Activated CD8-positive, alpha-beta T cell treated with anti-CD3 and anti-CD28 coated beads for 36 hours (primary cell): ENCODE results near the gene ASH1L. TPM values are rescaled to one million over a fixed set of nuclear protein-coding genes. Genes with fewer than 3 reads are reported as not detected.

Experiments used
- ATAC-seq: fragments of 200-7000 bp; cut with Tn5 transposase; one replicate; pipeline ENCODE4 v1.10.0; 2021; ENCODE audit warnings: mild to moderate bottlenecking, moderate library complexity
- CTCF ChIA-PET: fragments of 350-600 bp; sonication (Branson Sonifier 250); formaldehyde crosslinking; loops from one replicate; lab custom pipeline; 2021; ENCODE audit warnings: antibody characterized with exemption; lab: Charles Lee
- POLR2A ChIA-PET: fragments of 350-600 bp; sonication (Branson Sonifier 250); formaldehyde crosslinking; loops from one replicate; lab custom pipeline; 2021; ENCODE audit warnings: antibody characterized with exemption; lab: Charles Lee
- DNase-seq: peaks from one replicate; pipeline ENCODE4 v3.0.0-alpha.2; 2020
- H3K27ac Mint-ChIP-seq: one replicate; pipeline ENCODE4 v1.8.0; 2021; ENCODE audit warnings: mild to moderate bottlenecking, mixed read lengths
- H3K27me3 Mint-ChIP-seq: one replicate; pipeline ENCODE4 v1.8.0; 2021; ENCODE audit warnings: mixed read lengths
- H3K36me3 Mint-ChIP-seq: one replicate; pipeline ENCODE4 v1.8.0; 2021; ENCODE audit warnings: low read depth, mixed read lengths
- H3K4me1 Mint-ChIP-seq: one replicate; pipeline ENCODE4 v1.8.0; 2021; ENCODE audit warnings: low read depth, mixed read lengths
- H3K4me3 Mint-ChIP-seq: one replicate; pipeline ENCODE4 v1.8.0; 2021; ENCODE audit warnings: mild to moderate bottlenecking, moderate library complexity, mixed read lengths
- H3K9me3 Mint-ChIP-seq: one replicate; pipeline ENCODE4 v1.8.0; 2021; ENCODE audit warnings: mixed read lengths
- intact Hi-C: fragments of 100-400 bp; cut with micrococcal nuclease; formaldehyde crosslinking; loops from one replicate; pipeline ENCODE4 v1.10.0; 2022
- total RNA-seq, 2 experiments: library from RNA; stranded (reverse); gene quantifications; one replicate each; pipeline ENCODE4 v1.2.3, GENCODE V29; 2021
- TF ChIP-seq, protein P1 (sequence below): fragments of 200-600 bp; IDR thresholded peaks from one replicate; pipeline ENCODE4 v1.8.0; 2022; ENCODE audit warnings: antibody characterized with exemption, mild to moderate bottlenecking

The ASH1L gene
- total RNA-seq, 2 experiments from 2014 or later = 30.3 to 31.6 TPM

DNA sequence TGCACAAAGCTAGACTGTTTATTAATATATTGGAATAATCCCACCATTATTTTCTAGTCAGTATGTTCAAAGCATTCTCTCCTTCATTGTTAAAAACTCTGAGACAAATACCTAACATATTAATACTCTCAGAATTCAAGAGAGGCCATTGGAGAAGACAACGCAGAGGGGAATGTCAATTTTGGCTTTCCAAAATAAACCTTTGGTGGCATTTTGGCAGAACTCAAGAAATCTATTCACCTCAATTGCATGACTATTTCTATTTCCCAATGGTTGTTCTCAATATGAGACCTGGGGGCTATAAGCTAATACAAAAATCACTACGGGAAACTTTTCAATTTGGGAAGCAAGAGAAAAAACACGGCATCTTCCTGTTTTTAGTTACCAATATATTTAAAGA is 183.4 kb downstream of the ASH1L start:
- intact Hi-C loops = no loop called here
- Mint-ChIP-seq H3K27ac (no peak overlapping the region), H3K9me3 (no peaks in the 10 kb centered on the region), H3K27me3 (no peaks in the 10 kb centered on the region), H3K4me3 (no peak overlapping the region), H3K4me1 (peaks cover 10% of the 10 kb centered on the region), H3K36me3 (peaks cover 28% of the 10 kb centered on the region)
- TF ChIP-seq, protein P1, sequence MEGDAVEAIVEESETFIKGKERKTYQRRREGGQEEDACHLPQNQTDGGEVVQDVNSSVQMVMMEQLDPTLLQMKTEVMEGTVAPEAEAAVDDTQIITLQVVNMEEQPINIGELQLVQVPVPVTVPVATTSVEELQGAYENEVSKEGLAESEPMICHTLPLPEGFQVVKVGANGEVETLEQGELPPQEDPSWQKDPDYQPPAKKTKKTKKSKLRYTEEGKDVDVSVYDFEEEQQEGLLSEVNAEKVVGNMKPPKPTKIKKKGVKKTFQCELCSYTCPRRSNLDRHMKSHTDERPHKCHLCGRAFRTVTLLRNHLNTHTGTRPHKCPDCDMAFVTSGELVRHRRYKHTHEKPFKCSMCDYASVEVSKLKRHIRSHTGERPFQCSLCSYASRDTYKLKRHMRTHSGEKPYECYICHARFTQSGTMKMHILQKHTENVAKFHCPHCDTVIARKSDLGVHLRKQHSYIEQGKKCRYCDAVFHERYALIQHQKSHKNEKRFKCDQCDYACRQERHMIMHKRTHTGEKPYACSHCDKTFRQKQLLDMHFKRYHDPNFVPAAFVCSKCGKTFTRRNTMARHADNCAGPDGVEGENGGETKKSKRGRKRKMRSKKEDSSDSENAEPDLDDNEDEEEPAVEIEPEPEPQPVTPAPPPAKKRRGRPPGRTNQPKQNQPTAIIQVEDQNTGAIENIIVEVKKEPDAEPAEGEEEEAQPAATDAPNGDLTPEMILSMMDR = no peak
- CTCF ChIA-PET = interaction anchor here (0.5 to 2.6 kb wide), 2 partner anchors 14 to 128 kb away, joined by 3 to 11 read pairs; no protein-coding TSS in a partner anchor
- DNase-seq (no peak), ATAC-seq (no peak)
- POLR2A ChIA-PET = interaction anchor here (1.2 kb wide), 1 partner anchor 33 kb away, joined by 4 read pairs; no protein-coding TSS in a partner anchor

DNA sequence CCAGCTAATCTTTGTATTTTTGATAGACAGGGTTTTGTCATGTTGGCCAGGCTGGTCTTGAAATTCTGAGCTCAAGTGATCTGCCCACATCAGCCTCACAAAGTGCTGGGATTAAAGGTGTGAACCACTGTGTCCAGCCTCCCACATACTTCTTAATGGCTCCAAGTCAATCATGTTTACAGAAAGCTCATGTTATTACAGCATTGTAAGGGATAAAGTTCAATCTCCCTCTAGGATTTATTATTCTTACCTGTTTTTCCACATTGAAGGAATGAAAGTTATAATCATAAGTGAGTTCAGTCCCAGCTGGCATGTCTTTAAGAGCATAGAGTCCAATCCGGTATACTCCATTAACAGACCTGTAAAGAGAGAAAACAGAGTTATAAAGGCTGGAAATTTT is 202.6 kb downstream of the ASH1L start:
- no peaks in the 10 kb centered on the region for H3K4me1 Mint-ChIP-seq
- TF ChIP-seq, protein P1 = no peak
- DNase-seq = no peak
- intact Hi-C loops = no loop called here
- H3K36me3 Mint-ChIP-seq = peaks cover 5% of the 10 kb centered on the region
- H3K27ac Mint-ChIP-seq = no peak overlapping the region
- H3K4me3 Mint-ChIP-seq = no peak overlapping the region
- CTCF ChIA-PET = interaction anchor here (1.4 kb wide), 2 partner anchors 109 to 110 kb away, joined by 3 read pairs; no protein-coding TSS in a partner anchor
- ATAC-seq = no peak
- no peaks in the 10 kb centered on the region for H3K27me3 Mint-ChIP-seq
- POLR2A ChIA-PET = no interaction called here
- H3K9me3 Mint-ChIP-seq = no peaks in the 10 kb centered on the region

GRCh38 chr1:155352631-155353030 is 210.0 kb downstream of the ASH1L start:
- ATAC-seq (no peak), DNase-seq (no peak)
- H3K36me3 Mint-ChIP-seq = peaks cover 38% of the 10 kb centered on the region
- H3K27ac Mint-ChIP-seq = no peak overlapping the region
- H3K9me3 Mint-ChIP-seq = no peaks in the 10 kb centered on the region
- TF ChIP-seq, protein P1 = no peak
- no peaks in the 10 kb centered on the region for H3K4me1 Mint-ChIP-seq
- no peak overlapping the region for H3K4me3 Mint-ChIP-seq
- POLR2A ChIA-PET = no interaction called here
- intact Hi-C loops = no loop called here
- CTCF ChIA-PET = interaction anchor here (0.6 kb wide), 1 partner anchor 9 kb away, joined by 3 read pairs; no protein-coding TSS in a partner anchor
- H3K27me3 Mint-ChIP-seq = no peaks in the 10 kb centered on the region

GRCh38 chr1:155342842-155343241 is 219.8 kb downstream of the ASH1L start:
- ChIA-PET POLR2A (interaction anchor here (0.8 kb wide), 1 partner anchor 48 kb away, joined by 3 read pairs; no protein-coding TSS in a partner anchor), CTCF (interaction anchor here (0.7 to 1.6 kb wide), 4 partner anchors 8 to 66 kb away, joined by 3 to 4 read pairs (median 4); no protein-coding TSS in a partner anchor)
- no peak overlapping the region for H3K4me3 Mint-ChIP-seq
- peaks cover 3% of the 10 kb centered on the region for H3K4me1 Mint-ChIP-seq
- ATAC-seq (no peak), DNase-seq (no peak)
- intact Hi-C loops = no loop called here
- H3K27me3 Mint-ChIP-seq = no peaks in the 10 kb centered on the region
- H3K9me3 Mint-ChIP-seq = no peaks in the 10 kb centered on the region
- TF ChIP-seq, protein P1 = no peak
- H3K27ac Mint-ChIP-seq = no peak overlapping the region
- H3K36me3 Mint-ChIP-seq = peaks cover 30% of the 10 kb centered on the region

DNA sequence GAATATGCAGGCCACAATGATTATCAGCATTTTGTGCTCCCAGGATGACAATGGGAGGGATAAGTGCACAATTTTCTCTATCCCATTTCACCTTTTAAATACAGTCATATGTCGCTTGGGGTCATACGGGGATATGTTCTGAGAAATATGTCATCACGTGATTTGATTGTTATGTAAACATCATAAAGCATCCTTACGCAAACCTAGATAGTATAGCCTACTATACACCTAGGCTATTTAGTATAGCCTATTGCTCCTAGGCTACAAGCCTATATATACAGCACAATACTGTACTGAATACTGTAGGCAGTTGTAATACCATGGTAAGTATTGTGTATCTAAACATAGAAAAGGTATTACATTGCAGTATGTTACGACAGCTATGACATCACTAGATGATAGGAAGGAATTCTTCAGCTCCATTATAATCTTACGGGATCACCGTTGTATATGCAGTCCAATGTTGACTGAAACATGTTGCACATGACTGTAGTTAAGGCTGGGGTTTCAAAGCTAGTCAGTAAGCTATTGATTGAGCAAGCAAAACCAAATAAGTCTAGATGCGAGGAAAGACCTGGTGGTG is 223.0 kb downstream of the ASH1L start:
- Mint-ChIP-seq H3K4me1 (peaks cover 3% of the 10 kb centered on the region), H3K36me3 (peaks cover 27% of the 10 kb centered on the region), H3K4me3 (no peak overlapping the region), H3K27ac (no peak overlapping the region), H3K9me3 (no peaks in the 10 kb centered on the region), H3K27me3 (no peaks in the 10 kb centered on the region)
- DNase-seq (no peak), ATAC-seq (no peak)
- ChIA-PET POLR2A (interaction anchor here (1.5 kb wide), 1 partner anchor 14 kb away, joined by 7 read pairs; no protein-coding TSS in a partner anchor), CTCF (interaction anchor here (1.4 to 2.7 kb wide), 3 partner anchors 16 to 88 kb away, joined by 5 to 10 read pairs (median 6); no protein-coding TSS in a partner anchor)
- TF ChIP-seq, protein P1 = no peak
- intact Hi-C loops = no loop called here
